ENCODE data around the gene TUBA1C.
A peak's percentile ranks its signal among the peaks of the same experiment; 100 is the strongest.

TUBA1C gene

GRCh38 chr12:49264873-49265792 lies at the start of gene TUBA1C (continued):
- peak; percentile 65; the same call in 1 of the 2 replicates for TF ChIP-seq ZNF423 (tag by site-specific recombination; IDR thresholded peaks at IDR 0.05)
- TF ChIP-seq ZNF2 (tag by site-specific recombination; IDR thresholded peaks at IDR 0.05), result peak; percentile 48
- TF ChIP-seq ZNF112 (tag by site-specific recombination; IDR thresholded peaks at IDR 0.05), result no peak
- TF ChIP-seq ZNF324 (tag by site-specific recombination; IDR thresholded peaks at IDR 0.05), result peak; percentile 44; the same call in 1 of the 2 replicates
- TF ChIP-seq PRDM10 (tag by site-specific recombination; IDR thresholded peaks at IDR 0.05), result peak; percentile 81
- no peak for TF ChIP-seq ZNF248 (tag by site-specific recombination; IDR thresholded peaks at IDR 0.05)
- no peak for TF ChIP-seq ZNF510 (tag by site-specific recombination; IDR thresholded peaks at IDR 0.05; ENCODE audit: insufficient replicate concordance)
- TF ChIP-seq WT1 (tag by site-specific recombination; IDR thresholded peaks at IDR 0.05), result peak; percentile 51
- TF ChIP-seq ZNF791 (tag by site-specific recombination; IDR thresholded peaks at IDR 0.05), result no peak
- no peak for TF ChIP-seq ZNF560 (tag by site-specific recombination; IDR thresholded peaks at IDR 0.05; ENCODE audit: borderline replicate concordance)
- peak; percentile 96 for TF ChIP-seq SCRT2 (tag by site-specific recombination; IDR thresholded peaks at IDR 0.05)
- TF ChIP-seq ZXDB (tag by site-specific recombination; IDR thresholded peaks at IDR 0.05), result peak; percentile 74; the same call in 1 of the 2 replicates
- TF ChIP-seq ZNF362 (tag by site-specific recombination; IDR thresholded peaks at IDR 0.05), result no peak
- TF ChIP-seq ZBTB10 (tag by site-specific recombination; IDR thresholded peaks at IDR 0.05), result peak; percentile 38; the same call in 1 of the 2 replicates
- peak; percentile 81 for TF ChIP-seq ZIC2 (tag by site-specific recombination; IDR thresholded peaks at IDR 0.05)
- TF ChIP-seq SP2 (tag by site-specific recombination; IDR thresholded peaks at IDR 0.05), result peak; percentile 76
- peak; percentile 88 for TF ChIP-seq ZNF10 (tag by site-specific recombination; IDR thresholded peaks at IDR 0.05)
- TF ChIP-seq ZNF311 (tag by site-specific recombination; IDR thresholded peaks at IDR 0.05; ENCODE audit: borderline replicate concordance), result no peak
- no peak for TF ChIP-seq BCL11B (tag by site-specific recombination; IDR thresholded peaks at IDR 0.05; ENCODE audit: low read depth)
- TF ChIP-seq ZBTB26 (tag by site-specific recombination; optimal IDR thresholded peaks at IDR 0.05), result peak; percentile 70
- TF ChIP-seq ZBTB48 (tag by site-specific recombination; IDR thresholded peaks at IDR 0.05), result peak; percentile 41; the same call in 1 of the 2 replicates
- TF ChIP-seq MZF1 (tag by site-specific recombination; IDR thresholded peaks at IDR 0.05; ENCODE audit: borderline replicate concordance), result peak; percentile 15; the same call in 1 of the 2 replicates
- no peak for TF ChIP-seq TSHZ1 (tag by site-specific recombination; IDR thresholded peaks at IDR 0.05; ENCODE audit: borderline replicate concordance)
- peak; percentile 92 for TF ChIP-seq KLF10 (tag by site-specific recombination; IDR thresholded peaks at IDR 0.05)
- TF ChIP-seq IKZF3 (tag by site-specific recombination; IDR thresholded peaks at IDR 0.05), result peak; percentile 90
- no peak for TF ChIP-seq ZNF48 (tag by site-specific recombination; IDR thresholded peaks at IDR 0.05)
- 0 out of 2 replicates have a peak, but pooled peaks have one; percentile 28 for TF ChIP-seq ZNF837 (tag by site-specific recombination; IDR thresholded peaks at IDR 0.05)
